HG03457 (cell line): ENCODE data around the gene CTTNBP2NL.
"Not testable (repeated sequence)": the region's sequence is repeated elsewhere in the genome, so short reads cannot be mapped to it uniquely, and the experiment has no call there.

Experiments used
- ATAC-seq: cut with Tn5 transposase; IDR thresholded peaks from one replicate; pipeline ENCODE4 v1.9.1; 2021; ENCODE audit warnings: moderate number of reproducible peaks; ENCODE audit not compliant: unreplicated experiment

CTTNBP2NL gene

GRCh38 chr1:112423207-112423606 is 27.2 kb downstream of the CTTNBP2NL start:
- no peak for ATAC-seq

GRCh38 chr1:112423666-112424065 is 27.7 kb downstream of the CTTNBP2NL start:
- not testable (repeated sequence) for ATAC-seq

- ATAC-seq, result no peak
Measured at GRCh38 chr1:112429749-112430148, 33.7 kb downstream of the CTTNBP2NL start.

- ATAC-seq, result no peak
Measured at GRCh38 chr1:112431038-112431437, 35.0 kb downstream of the CTTNBP2NL start.

GRCh38 chr1:112435448-112435847 is 39.4 kb downstream of the CTTNBP2NL start:
- no peak for ATAC-seq

- ATAC-seq, result no peak
Measured at GRCh38 chr1:112436384-112437156, 40.6 kb downstream of the CTTNBP2NL start.

GRCh38 chr1:112438156-112438555 is 42.1 kb downstream of the CTTNBP2NL start:
- not testable (repeated sequence) for ATAC-seq

- ATAC-seq, result no peak
Measured at GRCh38 chr1:112439592-112439991, 43.6 kb downstream of the CTTNBP2NL start.

GRCh38 chr1:112440574-112440973 is 44.6 kb downstream of the CTTNBP2NL start:
- no peak for ATAC-seq

GRCh38 chr1:112444269-112444668 is 48.3 kb downstream of the CTTNBP2NL start:
- ATAC-seq, result no peak

GRCh38 chr1:112445596-112445995 is 49.6 kb downstream of the CTTNBP2NL start:
- ATAC-seq, result no peak

- no peak for ATAC-seq
Measured at GRCh38 chr1:112446411-112446810, 50.4 kb downstream of the CTTNBP2NL start.

- ATAC-seq, result no peak
Measured at GRCh38 chr1:112448904-112449629, 53.1 kb downstream of the CTTNBP2NL start.

GRCh38 chr1:112449630-112449983 is 53.6 kb downstream of the CTTNBP2NL start:
- ATAC-seq, result no peak

- ATAC-seq, result no peak
Measured at GRCh38 chr1:112450773-112451172, 54.8 kb downstream of the CTTNBP2NL start.

- not testable (repeated sequence) for ATAC-seq
Measured at GRCh38 chr1:112451301-112451700, 55.3 kb downstream of the CTTNBP2NL start.

- no peak for ATAC-seq
Measured at GRCh38 chr1:112453876-112454275, 57.9 kb downstream of the CTTNBP2NL start.

- ATAC-seq, result no peak
Measured at GRCh38 chr1:112454316-112454715, 58.3 kb downstream of the CTTNBP2NL start.

- no peak for ATAC-seq
Measured at GRCh38 chr1:112457241-112457640, 61.2 kb downstream of the CTTNBP2NL start.

- no peak for ATAC-seq
Measured at GRCh38 chr1:112457955-112458354, 61.9 kb downstream of the CTTNBP2NL start.

- no peak for ATAC-seq
Measured at GRCh38 chr1:112458756-112459155, 62.7 kb downstream of the CTTNBP2NL start.

GRCh38 chr1:112460615-112461014 is 64.6 kb downstream of the CTTNBP2NL start:
- ATAC-seq, result no peak
